IPS-18a (cell line): ENCODE data around the gene SLC35F2.

Experiments
- H3K27ac ChIP-seq: one replicate; pipeline ENCODE4 v1.5.1; 2013; ENCODE audit warnings: low read length
- H3K27me3 ChIP-seq: one replicate; pipeline ENCODE4 v1.6.1; 2013; ENCODE audit warnings: mild to moderate bottlenecking, low read length; ENCODE audit not compliant: control insufficient read depth, insufficient read depth
- H3K36me3 ChIP-seq: one replicate; pipeline ENCODE4 v1.6.1; 2013; ENCODE audit warnings: low read depth, low read length; ENCODE audit not compliant: control insufficient read depth
- H3K4me1 ChIP-seq: one replicate; pipeline ENCODE4 v1.6.1; 2013; ENCODE audit warnings: low read depth, low read length; ENCODE audit not compliant: control insufficient read depth
- H3K4me3 ChIP-seq: one replicate; pipeline ENCODE4 v1.5.1; 2013; ENCODE audit warnings: low read length
- H3K9ac ChIP-seq: one replicate; pipeline ENCODE4 v1.6.1; 2013; ENCODE audit warnings: mild to moderate bottlenecking, low read length, moderate library complexity
- H3K9me3 ChIP-seq: one replicate; pipeline ENCODE4 v1.6.1; 2013; ENCODE audit warnings: low read depth, low read length; ENCODE audit not compliant: control insufficient read depth

Gene SLC35F2

DNA sequence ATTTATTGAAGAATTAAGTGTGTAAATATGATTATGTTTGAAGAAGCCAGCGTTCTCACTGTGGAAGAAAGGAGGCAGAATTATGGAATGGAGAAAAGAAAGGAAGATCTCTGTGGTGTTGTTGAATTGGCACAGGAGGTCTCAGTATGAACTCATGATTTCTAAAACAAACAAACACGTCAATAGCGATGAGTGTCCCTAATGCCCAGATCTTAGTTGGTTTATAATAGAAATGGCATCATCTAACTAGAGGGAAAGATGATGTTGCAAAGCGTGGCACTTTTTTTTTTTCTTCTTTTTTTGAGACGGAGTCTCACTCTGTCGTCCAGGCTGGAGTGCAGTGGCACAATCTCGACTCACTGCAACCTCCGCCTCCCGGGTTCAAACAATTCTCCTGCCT lies 107.5 kb downstream of the SLC35F2 start:
- Histone ChIP-seq H3K27me3 (no peaks in the 10 kb centered on the region), H3K4me1 (no peaks in the 10 kb centered on the region), H3K9ac (no peak overlapping the region), H3K4me3 (no peak overlapping the region), H3K27ac (no peak overlapping the region), H3K36me3 (no peaks in the 10 kb centered on the region), H3K9me3 (no peaks in the 10 kb centered on the region)

DNA sequence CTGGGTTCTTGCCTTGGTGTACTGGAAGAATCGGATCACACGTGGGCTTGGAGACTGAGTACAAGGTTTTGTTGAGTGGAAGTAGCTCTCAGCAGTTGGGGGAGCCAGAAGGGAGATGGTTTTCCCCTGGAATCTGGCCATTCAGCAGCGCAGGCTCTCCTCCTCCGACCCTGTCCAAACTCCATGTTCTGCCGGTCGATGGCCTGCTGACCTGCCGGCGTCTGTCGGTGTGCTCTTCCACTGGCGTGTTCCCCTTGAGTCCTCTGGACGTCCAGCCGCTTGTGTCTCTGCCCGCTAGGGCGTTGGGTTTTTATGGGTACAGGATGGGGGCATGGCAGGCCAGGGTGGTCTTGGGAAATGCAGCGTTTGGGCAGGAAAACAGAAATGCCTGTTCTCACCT lies 108.3 kb downstream of the SLC35F2 start:
- Histone ChIP-seq H3K4me1 (no peaks in the 10 kb centered on the region), H3K9ac (no peak overlapping the region), H3K36me3 (no peaks in the 10 kb centered on the region), H3K27me3 (no peaks in the 10 kb centered on the region), H3K4me3 (no peak overlapping the region), H3K27ac (no peak overlapping the region), H3K9me3 (no peaks in the 10 kb centered on the region)

DNA sequence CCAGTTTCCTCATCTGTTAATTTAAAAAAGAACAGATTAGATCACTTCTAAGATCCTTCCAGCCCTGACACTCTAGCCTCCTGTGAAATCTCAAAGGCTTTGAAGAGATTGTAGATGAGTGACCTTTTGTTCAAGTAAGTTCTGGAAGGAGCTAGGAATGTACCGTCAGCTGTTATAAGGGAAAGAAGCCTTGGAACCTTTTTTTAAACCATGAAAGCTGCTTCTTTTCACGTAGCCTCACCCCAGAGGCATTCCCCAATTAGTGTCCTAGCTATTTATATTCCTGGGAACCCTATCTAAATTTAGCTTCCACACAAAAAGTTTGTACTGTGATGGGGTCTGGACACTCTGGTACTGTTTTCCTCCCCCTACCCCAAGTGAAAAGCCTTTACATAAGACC lies 111.0 kb downstream of the SLC35F2 start:
- Histone ChIP-seq H3K36me3 (no peaks in the 10 kb centered on the region), H3K9ac (no peak overlapping the region)

DNA sequence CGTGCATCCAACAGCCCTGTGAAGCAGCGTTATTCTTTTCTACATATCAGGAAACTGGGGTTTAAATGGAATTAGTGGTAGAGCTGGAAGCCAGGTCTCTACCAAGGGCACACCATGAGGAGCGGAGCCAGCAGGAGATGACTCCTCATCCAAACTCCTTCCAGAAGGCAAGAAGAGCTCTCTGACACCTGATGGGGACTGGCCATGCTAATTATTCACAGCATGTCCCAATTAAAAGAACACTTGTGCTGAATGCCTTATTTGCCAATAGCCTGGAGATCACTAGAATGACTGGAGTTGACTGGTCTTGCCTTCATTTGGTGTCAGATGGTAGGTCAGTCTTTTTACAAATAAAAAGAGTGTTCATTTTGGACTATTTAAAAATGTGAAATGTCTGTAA lies 113.9 kb downstream of the SLC35F2 start:
- Histone ChIP-seq H3K27ac (no peak overlapping the region), H3K4me3 (no peak overlapping the region), H3K4me1 (no peaks in the 10 kb centered on the region), H3K36me3 (no peaks in the 10 kb centered on the region), H3K9ac (no peak overlapping the region), H3K9me3 (no peaks in the 10 kb centered on the region), H3K27me3 (no peaks in the 10 kb centered on the region)

More for the DNA sequence above, 111.0 kb downstream of the SLC35F2 start:
- Histone ChIP-seq H3K4me1 (no peaks in the 10 kb centered on the region), H3K9me3 (no peaks in the 10 kb centered on the region), H3K27ac (no peak overlapping the region), H3K4me3 (no peak overlapping the region), H3K27me3 (no peaks in the 10 kb centered on the region)

DNA sequence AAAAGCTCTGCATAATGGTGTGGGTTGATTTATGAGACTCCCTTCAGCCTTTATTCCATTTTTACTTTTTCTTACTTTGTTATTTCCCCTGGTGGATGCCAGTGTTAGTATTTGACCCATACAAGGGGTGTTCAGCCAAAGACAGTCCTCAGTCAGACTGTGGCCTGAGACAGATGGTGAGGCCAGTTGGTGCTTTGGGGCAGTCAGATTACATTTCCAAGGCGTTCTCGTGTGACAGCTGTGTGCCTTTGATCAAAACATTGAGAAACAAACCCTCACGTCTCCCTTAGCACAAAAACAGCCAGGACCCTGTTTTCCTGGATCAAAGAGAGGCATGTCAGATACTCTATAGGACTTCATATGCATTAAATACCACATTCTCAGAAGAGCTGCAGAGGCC lies 115.4 kb downstream of the SLC35F2 start:
- H3K9ac ChIP-seq, result no peak overlapping the region
- H3K4me1 ChIP-seq, result no peaks in the 10 kb centered on the region
- no peaks in the 10 kb centered on the region for H3K36me3 ChIP-seq
- no peak overlapping the region for H3K4me3 ChIP-seq
- no peak overlapping the region for H3K27ac ChIP-seq
- H3K27me3 ChIP-seq, result no peaks in the 10 kb centered on the region
- H3K9me3 ChIP-seq, result no peaks in the 10 kb centered on the region

DNA sequence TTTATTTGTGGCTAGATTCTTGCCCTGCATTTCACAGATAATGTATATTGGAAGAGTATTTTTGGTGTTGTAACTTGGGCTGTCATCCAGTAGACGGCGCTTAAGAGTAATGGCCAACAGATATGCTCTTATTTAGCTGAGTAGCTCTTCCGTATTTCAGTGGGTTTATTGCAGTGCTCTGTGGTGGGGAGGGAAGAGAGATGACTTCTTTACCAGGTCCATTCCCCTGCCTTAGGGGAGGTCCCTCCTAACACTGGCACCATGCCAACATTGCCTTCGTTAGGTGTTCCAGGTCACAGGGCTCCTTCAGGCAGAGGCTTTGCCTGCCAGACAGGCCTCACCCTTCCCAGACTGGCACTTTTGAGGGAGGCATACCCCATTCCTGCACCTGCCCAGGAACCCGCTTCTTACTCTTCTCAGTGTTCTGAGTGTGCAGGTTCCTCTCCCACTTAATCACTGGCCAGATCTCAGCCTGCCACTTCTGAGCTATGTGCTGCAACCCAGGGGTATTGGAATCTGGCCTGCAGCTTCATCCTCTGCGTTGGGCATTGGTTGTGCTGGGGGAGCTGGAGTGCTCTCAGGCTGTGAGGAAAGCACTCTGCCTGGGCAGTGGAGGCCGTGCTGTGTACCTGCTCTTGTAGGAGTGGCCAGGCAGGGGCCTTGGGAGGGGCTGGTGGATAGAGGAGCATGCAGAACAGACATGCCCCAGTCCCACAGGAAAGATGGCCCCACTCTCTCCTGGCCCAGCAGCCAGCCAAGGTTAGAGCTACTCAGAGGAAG lies 117.4 kb downstream of the SLC35F2 start:
- Histone ChIP-seq H3K9me3 (no peaks in the 10 kb centered on the region), H3K27me3 (no peaks in the 10 kb centered on the region), H3K4me1 (no peaks in the 10 kb centered on the region), H3K27ac (no peak overlapping the region), H3K9ac (no peak overlapping the region), H3K4me3 (no peak overlapping the region), H3K36me3 (no peaks in the 10 kb centered on the region)
